ENCODE data around the gene NTRK3. TPM values are rescaled to one million over a fixed set of nuclear protein-coding genes. Genes with fewer than 3 reads are reported as not detected.

The NTRK3 gene
- total and polyA plus RNA-seq, 2 donors (not counting 3 experiments of a cell fraction or from before 2014, with no cell fraction given) = not detected

GRCh38 chr15:88089024-88089620 is 167.4 kb downstream of the NTRK3 start:
- ChIA-PET POLR2A (no interaction called here), CTCF (no interaction called here)
- Histone ChIP-seq H3K36me3 (ENCODE audit: control insufficient read depth in 2 of 2, extremely low read depth in 1 of 2, insufficient read depth in 2 of 2, low read length in 2 of 2) (no peaks in the 10 kb centered on the region), H3K9me3 (replicated peaks; ENCODE audit: control insufficient read depth, insufficient read depth, low read length) (peaks cover 5% of the 10 kb centered on the region), H3K4me2 (ENCODE audit: insufficient read depth, low read length) (no peak overlapping the region), H3K4me1 (ENCODE audit: control insufficient read depth, extremely low read depth, insufficient read depth, low read length) (no peaks in the 10 kb centered on the region), H3K27me3 (ENCODE audit: control insufficient read depth in 2 of 2, insufficient read depth in 2 of 2, low read length in 2 of 2) (no peaks in the 10 kb centered on the region), H4K20me1 (replicated peaks; ENCODE audit: control insufficient read depth, extremely low read depth, insufficient read depth, low read length) (no peaks in the 10 kb centered on the region), H3K9ac (replicated peaks; ENCODE audit: extremely low read depth, insufficient read depth, low read length) (no peak overlapping the region), H3K79me2 (ENCODE audit: control insufficient read depth, insufficient read depth, low read length) (no peaks in the 10 kb centered on the region), H3K27ac (ENCODE audit: insufficient read depth, low read depth, low read length) (no peak overlapping the region), H3K9me1 (replicated peaks; ENCODE audit: control insufficient read depth, extremely low read depth, insufficient read depth, low read length) (no peaks in the 10 kb centered on the region), H3K4me3 (replicated peaks in 1 of 3; ENCODE audit: insufficient read depth in 1 of 3, low read depth in 1 of 3, low read length in 3 of 3) (no peak overlapping the region), H2AFZ (ENCODE audit: low read depth, low read length) (no peak overlapping the region)
- dilution Hi-C loops (cut with MboI; ENCODE audit: extremely low pct_ligation_motif_present, low sequenced_read_pairs) = no loop called here
- FAIRE-seq (no peak), DNase-seq (ENCODE audit: low read depth, low spot score) (no peak)
- intact Hi-C loops (cut with micrococcal nuclease) = no loop called here
- BruUV-seq (replicated peaks) = no TSS peak
- TF ChIP-seq CTCF (IDR thresholded peaks at IDR 0.05; ENCODE audit: extremely low read depth in 1 of 2, insufficient read depth in 1 of 2, low read depth in 1 of 2, low read length in 2 of 2) (no peak), JUN (IDR thresholded peaks at IDR 0.05; ENCODE audit: borderline replicate concordance, insufficient read depth, insufficient read length, low read depth) (no peak), EZH2 (IDR thresholded peaks at IDR 0.05; ENCODE audit: borderline replicate concordance, low read depth, low read length, severe bottlenecking) (no peak), FOS (IDR thresholded peaks at IDR 0.05; ENCODE audit: borderline replicate concordance, insufficient read depth, low read length) (no peak), GATA2 (IDR thresholded peaks at IDR 0.05; ENCODE audit: insufficient read depth, insufficient read length, low read depth, low read length) (no peak), MAX (IDR thresholded peaks at IDR 0.05; ENCODE audit: insufficient read depth, insufficient read length) (no peak), MYC (IDR thresholded peaks at IDR 0.05; ENCODE audit: low read depth, low read length) (no peak), POLR2A (IDR thresholded peaks at IDR 0.05; ENCODE audit: low read depth, low read length) (no peak), POLR2AphosphoS5 (IDR thresholded peaks at IDR 0.05; ENCODE audit: insufficient read depth, low read depth, low read length) (no peak)

Measured in endothelial cell of umbilical vein (primary cell).